HCT116 (cell line): ENCODE data around the gene RGS6. TPM values are rescaled to one million over a fixed set of nuclear protein-coding genes. Genes with fewer than 3 reads are reported as not detected.

Experiments
- ATAC-seq: fragments of 200-7000 bp; cut with Tn5 transposase; 2 replicates; pipeline ENCODE4 v1.9.1; 2020; ENCODE audit warnings: mild to moderate bottlenecking, moderate library complexity
- BruUV-seq: library from RNA; stranded (reverse); fragments of 400-500 nt; replicated peaks from 2 replicates; lab custom pipeline; 2021; lab: Mats Ljungman, UMichigan
- CTCF ChIA-PET: fragments of 300-600 bp; sonication (Branson Sonifier 250); formaldehyde crosslinking; loops from one replicate; lab custom pipeline; 2021; ENCODE audit warnings: antibody characterized with exemption; lab: Charles Lee
- POLR2A ChIA-PET: fragments of 300-600, 350-600 bp; sonication (Branson Sonifier 250); formaldehyde crosslinking; loops from one replicate; lab custom pipeline; 2021; ENCODE audit warnings: antibody characterized with exemption; lab: Charles Lee
- RAD21 ChIA-PET, 2 experiments: fragments of 300-600 bp; sonication (Branson Sonifier 250); formaldehyde crosslinking; loops; one replicate each; lab custom pipeline; 2023; ENCODE audit warnings: low total read pairs in 2 of 2; ENCODE audit not compliant: uncharacterized antibody in 2 of 2, unreplicated experiment in 2 of 2, low non-redundant PET in 1 of 2; lab: Charles Lee
- DNase-seq: peaks from one replicate; pipeline ENCODE4 v3.0.0-alpha.2; 2010; ENCODE audit warnings: low read depth, low spot score
- H2AFZ ChIP-seq: fragments of 200-600 bp; shearing (Covaris generic), sonication (generic); 2 replicates; pipeline ENCODE4 v1.6.1; 2017; ENCODE audit warnings: low read depth, mixed run types, mixed read lengths, antibody characterized with exemption, low read length; ENCODE audit not compliant: poor library complexity, severe bottlenecking
- H3K27ac ChIP-seq: 2 replicates; pipeline ENCODE4 v1.5.1; 2012; ENCODE audit warnings: low read depth, low read length
- H3K27me3 ChIP-seq: fragments of 200-600 bp; sonication (generic); 2 replicates; pipeline ENCODE4 v1.6.1; 2016; ENCODE audit warnings: mixed run types, low read length, mixed read lengths; ENCODE audit not compliant: insufficient read depth
- H3K36me3 ChIP-seq, 2 experiments: fragments of 200-500 bp in 1 of 2; fragments of 200-600 bp in 1 of 2; sonication (Bioruptor generic) in 1 of 2; sonication (generic) in 1 of 2; 2 replicates each; pipeline versions ENCODE4 v1.5.1 to v1.6.1; 2014 to 2016; ENCODE audit warnings: low read length in 2 of 2, inconsistent platforms in 1 of 2, mixed read lengths in 1 of 2, mixed run types in 1 of 2; ENCODE audit not compliant: insufficient read depth in 2 of 2, control insufficient read depth in 1 of 2
- H3K4me1 ChIP-seq, 2 experiments: fragments of 200-600 bp in 1 of 2; sonication (generic) in 1 of 2; 2 replicates each; pipeline versions ENCODE4 v1.5.1 to v1.6.1; 2012 to 2017; ENCODE audit warnings: low read length in 2 of 2, inconsistent platforms in 1 of 2, mild to moderate bottlenecking in 1 of 2, mixed read lengths in 1 of 2, mixed run types in 1 of 2, moderate library complexity in 1 of 2; ENCODE audit not compliant: insufficient read depth in 2 of 2, control insufficient read depth in 1 of 2
- H3K4me2 ChIP-seq: fragments of 200-600 bp; sonication (generic); 2 replicates; pipeline ENCODE4 v1.6.1; 2017; ENCODE audit warnings: mixed run types, low read length, mixed read lengths
- H3K4me3 ChIP-seq, 2 experiments: fragments of 200-600 bp in 1 of 2; sonication (generic) in 1 of 2; replicated peaks in 1 of 2; 2 replicates each; pipeline ENCODE4 v1.5.1; 2011 to 2016; ENCODE audit warnings: low read length in 2 of 2, control low read depth in 1 of 2, low read depth in 1 of 2, mild to moderate bottlenecking in 1 of 2, mixed read lengths in 1 of 2, mixed run types in 1 of 2
- H3K79me2 ChIP-seq: fragments of 200-600 bp; sonication (generic); 2 replicates; pipeline ENCODE4 v1.6.1; 2017; ENCODE audit warnings: mild to moderate bottlenecking, mixed run types, low read length, moderate library complexity, mixed read lengths; ENCODE audit not compliant: insufficient read depth
- H3K9ac ChIP-seq: fragments of 200-600 bp; sonication (generic); 2 replicates; pipeline ENCODE4 v1.6.1; 2016; ENCODE audit warnings: low read length, mixed read lengths
- H3K9me2 ChIP-seq: fragments of 200-600 bp; sonication (generic), shearing (Covaris generic); 2 replicates; pipeline ENCODE4 v1.6.1; 2017; ENCODE audit warnings: mixed run types, mild to moderate bottlenecking, moderate library complexity; ENCODE audit not compliant: insufficient read depth
- H3K9me3 ChIP-seq, 2 experiments: fragments of 200-500 bp in 1 of 2; fragments of 200-600 bp in 1 of 2; sonication (Bioruptor generic) in 1 of 2; sonication (generic) in 1 of 2; 2 replicates each; pipeline ENCODE4 v1.6.1; 2014 to 2017; ENCODE audit warnings: low read length in 2 of 2, mixed read lengths in 2 of 2, inconsistent platforms in 1 of 2, low read depth in 1 of 2, mild to moderate bottlenecking in 1 of 2, mixed run types in 1 of 2, moderate library complexity in 1 of 2; ENCODE audit not compliant: control insufficient read depth in 1 of 2, insufficient read depth in 1 of 2
- H4K20me1 ChIP-seq: fragments of 200-600 bp; sonication (generic), shearing (Covaris generic); 2 replicates; pipeline ENCODE4 v1.6.1; 2017; ENCODE audit warnings: mixed run types, mild to moderate bottlenecking, moderate library complexity; ENCODE audit not compliant: insufficient read depth
- CBX3 ChIP-seq: IDR thresholded peaks from 2 replicates; pipeline ENCODE4 v1.6.1; 2012; ENCODE audit warnings: low read depth
- EGR1 ChIP-seq: IDR thresholded peaks from 2 replicates; pipeline ENCODE4 v1.6.1; 2012; ENCODE audit warnings: low read depth
- ELF1 ChIP-seq: IDR thresholded peaks from 2 replicates; pipeline ENCODE4 v1.6.1; 2012; ENCODE audit warnings: low read depth, borderline replicate concordance
- REST ChIP-seq: IDR thresholded peaks from 2 replicates; pipeline ENCODE4 v1.6.1; 2012; ENCODE audit warnings: low read depth
- intact Hi-C: fragments of 100-400 bp; cut with micrococcal nuclease; formaldehyde crosslinking; loops from 2 replicates; pipeline ENCODE4 v1.10.0; 2022
- total RNA-seq: library from RNA; stranded (reverse); gene quantifications from one replicate; pipeline ENCODE4 v1.2.1, GENCODE V29; 2021; ENCODE audit not compliant: unreplicated experiment

RGS6 gene
- total RNA-seq, 1 experiment from 2014 or later, result 4.7 TPM

- CTCF ChIA-PET, result no interaction called here
These were observed 566.4 kb downstream of the RGS6 start for GRCh38 chr14:72498646-72499045.

More at GRCh38 chr14:72498646-72499045, 566.4 kb downstream of the RGS6 start:
- ATAC-seq, result no peak
- intact Hi-C loops, result no loop called here
- H3K9me2 ChIP-seq, result no peaks in the 10 kb centered on the region
- no peak overlapping the region for H3K9ac ChIP-seq
- H2AFZ ChIP-seq, result no peak overlapping the region
- H3K4me3 ChIP-seq, result no peak overlapping the region
- DNase-seq, result no peak
- H3K4me1 ChIP-seq, result peaks cover 0 to 4% of the 10 kb centered on the region in 2 experiments; a peak in 2 of 4 replicates
- no TSS peak for BruUV-seq
- no peaks in the 10 kb centered on the region for H3K9me3 ChIP-seq
- H4K20me1 ChIP-seq, result no peaks in the 10 kb centered on the region
- ChIA-PET RAD21 (no interaction called here), POLR2A (no interaction called here)
- no peaks in the 10 kb centered on the region for H3K36me3 ChIP-seq
- H3K79me2 ChIP-seq, result no peaks in the 10 kb centered on the region
- no peaks in the 10 kb centered on the region for H3K27me3 ChIP-seq
- no peak overlapping the region for H3K4me2 ChIP-seq
- TF ChIP-seq ELF1, result no peak
- no peak for TF ChIP-seq CBX3
- no peak for TF ChIP-seq REST
- no peak for TF ChIP-seq EGR1
- no peak overlapping the region for H3K27ac ChIP-seq
